Kidney (tissue), 14 donors: ENCODE data around the gene BCAS4. TPM values are rescaled to one million over a fixed set of nuclear protein-coding genes. Genes with fewer than 3 reads are reported as not detected.

Source experiments
- DNase-seq, 5 donors: peaks; one replicate each; pipeline ENCODE4 v3.0.0-alpha.2; 2013 to 2020
- FAIRE-seq: peaks from 2 replicates; lab custom pipeline; 2012; peaks lifted over from hg19 to GRCh38; lab: Jason Lieb, UNC
- H3K27ac ChIP-seq, 2 donors: one replicate each; pipeline ENCODE4 v1.7.0; 2013; ENCODE audit warnings: low read depth in 2 of 2, low read length in 2 of 2, inconsistent platforms in 1 of 2
- H3K27me3 ChIP-seq: one replicate; pipeline ENCODE4 v1.7.1; 2013; ENCODE audit warnings: low read length, inconsistent platforms; ENCODE audit not compliant: control insufficient read depth, insufficient read depth
- H3K36me3 ChIP-seq, 3 donors: one replicate each; pipeline versions ENCODE4 v1.7.0 to v1.7.1; 2013; ENCODE audit warnings: low read length in 3 of 3, control low read depth in 1 of 3, inconsistent platforms in 1 of 3; ENCODE audit not compliant: insufficient read depth in 3 of 3, control insufficient read depth in 2 of 3
- H3K4me1 ChIP-seq, 3 donors: one replicate each; pipeline versions ENCODE4 v1.7.0 to v1.7.1; 2013; ENCODE audit warnings: low read length in 3 of 3, inconsistent platforms in 1 of 3, low read depth in 1 of 3; ENCODE audit not compliant: control insufficient read depth in 2 of 3, insufficient read depth in 2 of 3
- H3K4me3 ChIP-seq, 3 donors: one replicate each; pipeline versions ENCODE4 v1.7.0 to v1.8.1; 2013; ENCODE audit warnings: low read length in 3 of 3, control low read depth in 1 of 3, inconsistent platforms in 1 of 3
- H3K9ac ChIP-seq, 3 donors: one replicate each; pipeline versions ENCODE4 v1.7.0 to v1.7.1; 2013; ENCODE audit warnings: low read length in 3 of 3, control low read depth in 1 of 3, inconsistent platforms in 1 of 3
- H3K9me3 ChIP-seq, 3 donors: one replicate each; pipeline versions ENCODE4 v1.7.0 to v1.7.1; 2013; ENCODE audit warnings: low read length in 3 of 3, control low read depth in 1 of 3, inconsistent platforms in 1 of 3; ENCODE audit not compliant: control insufficient read depth in 2 of 3, insufficient read depth in 1 of 3
- CTCF ChIP-seq: IDR thresholded peaks from 3 replicates; pipeline ENCODE4 v1.5.1; 2012; ENCODE audit warnings: mild to moderate bottlenecking, moderate library complexity, borderline replicate concordance; ENCODE audit not compliant: insufficient read depth; ENCODE audit errors: extremely low read depth
- intact Hi-C: fragments of 100-400 bp; cut with DNase I; formaldehyde crosslinking; loops from one replicate; pipeline ENCODE4 v1.11.1; 2022
- polyA plus RNA-seq: library from polyadenylated mRNA; stranded (reverse); fragments of 350-450 nt; fragmentation: Illumina TruSeq; extraction: RNeasy Lipid Tissue Mini Kit (QIAGEN cat#74804); gene quantifications from one replicate; pipeline ENCODE4 v1.2.3, GENCODE V29; 2014; ENCODE audit warnings: low read depth, low replicate concordance; ENCODE audit not compliant: insufficient read depth
- total RNA-seq: library from RNA; stranded (reverse); fragmentation: NEBNext Ultra II Directional; extraction: Animal tissue kit (Norgen Biotek cat#: 25700); gene quantifications from one replicate; pipeline ENCODE4 v1.2.1, GENCODE V29; 2021
- donor health status: control.
- donor health status: control.
- donor health status: control.
- donor health status: control.
- donor health status: control.
- donor health status: DM: yes; HTN: yes; CAD: no.
- donor health status: Normal renal cell carcinoma (clear cell type).

BCAS4 gene
- total and polyA plus RNA-seq, 2 donors from 2014 or later, result 10.6 to 17.1 TPM

GRCh38 chr20:50837532-50838321 is 42.9 kb downstream of the BCAS4 start:
- no peak overlapping the region for H3K4me3 ChIP-seq
- H3K27me3 ChIP-seq, result no peaks in the 10 kb centered on the region
- intact Hi-C loops, result no loop called here
- no peaks in the 10 kb centered on the region for H3K4me1 ChIP-seq
- DNase-seq, result no peak
- no peaks in the 10 kb centered on the region for H3K36me3 ChIP-seq
- no peak overlapping the region for H3K9ac ChIP-seq
- H3K9me3 ChIP-seq, result no peaks in the 10 kb centered on the region
- no peak overlapping the region for H3K27ac ChIP-seq
- FAIRE-seq, result no peak
- TF ChIP-seq CTCF, result no peak

GRCh38 chr20:50838322-50838625 is 43.4 kb downstream of the BCAS4 start:
- Histone ChIP-seq H3K4me3 (no peak overlapping the region), H3K36me3 (no peaks in the 10 kb centered on the region), H3K27me3 (no peaks in the 10 kb centered on the region), H3K9ac (no peak overlapping the region), H3K27ac (no peak overlapping the region), H3K9me3 (no peaks in the 10 kb centered on the region), H3K4me1 (no peaks in the 10 kb centered on the region)
- TF ChIP-seq CTCF, result no peak
- DNase-seq (no peak), FAIRE-seq (no peak)
- intact Hi-C loops, result no loop called here

GRCh38 chr20:50838707-50839385 is 44.0 kb downstream of the BCAS4 start:
- no peaks in the 10 kb centered on the region for H3K4me1 ChIP-seq
- intact Hi-C loops, result no loop called here
- no peaks in the 10 kb centered on the region for H3K36me3 ChIP-seq
- TF ChIP-seq CTCF, result no peak
- no peak for FAIRE-seq
- H3K9ac ChIP-seq, result no peak overlapping the region
- no peak overlapping the region for H3K4me3 ChIP-seq
- DNase-seq, result no peak
- no peak overlapping the region for H3K27ac ChIP-seq
- H3K9me3 ChIP-seq, result no peaks in the 10 kb centered on the region
- no peaks in the 10 kb centered on the region for H3K27me3 ChIP-seq
